ENCODE data around the gene GEMIN2.

Gene GEMIN2

GRCh38 chr14:39173198-39173597 lies 59.1 kb downstream of the GEMIN2 start:
- H3K4me3 ChIP-seq (replicated peaks in 1 of 2; ENCODE audit: low read depth in 2 of 2, low read length in 2 of 2), result no peak overlapping the region
- no peak for DNase-seq (ENCODE audit: low read depth in 2 of 2)
- TF ChIP-seq CTCF (IDR thresholded peaks at IDR 0.05; ENCODE audit: low read depth, low read length), result no peak

- peak; percentile 100 for DNase-seq (ENCODE audit: low read depth in 2 of 2)
- peak within 1 kb of the TSS; percentile 95 to 97 for H3K4me3 ChIP-seq (replicated peaks in 1 of 2; ENCODE audit: low read depth in 2 of 2, low read length in 2 of 2)
- no peak for TF ChIP-seq CTCF (IDR thresholded peaks at IDR 0.05; ENCODE audit: low read depth, low read length)
Measured at GRCh38 chr14:39174560-39175444, 60.7 kb downstream of the GEMIN2 start, which contains the start of gene PNN. TSS of gene PNN (plus strand) at chr14:39175254. CDS start at chr14:39175280, 26 bp downstream.

- H3K4me3 ChIP-seq (replicated peaks in 1 of 2; ENCODE audit: low read depth in 2 of 2, low read length in 2 of 2), result peak overlapping the region; percentile 95 to 97
- no peak for TF ChIP-seq CTCF (IDR thresholded peaks at IDR 0.05; ENCODE audit: low read depth, low read length)
- DNase-seq (ENCODE audit: low read depth in 2 of 2), result peak; percentile 36 to 38
Measured at GRCh38 chr14:39175445-39176262, 61.5 kb downstream of the GEMIN2 start.

- no peak for TF ChIP-seq CTCF (IDR thresholded peaks at IDR 0.05; ENCODE audit: low read depth, low read length)
- H3K4me3 ChIP-seq (replicated peaks in 1 of 2; ENCODE audit: low read depth in 2 of 2, low read length in 2 of 2), result peak overlapping the region; percentile 95 to 97
- no peak for DNase-seq (ENCODE audit: low read depth in 2 of 2)
Measured at GRCh38 chr14:39176263-39177167, 62.4 kb downstream of the GEMIN2 start.

GRCh38 chr14:39177168-39177545 lies 63.0 kb downstream of the GEMIN2 start:
- no peak for TF ChIP-seq CTCF (IDR thresholded peaks at IDR 0.05; ENCODE audit: low read depth, low read length)
- no peak overlapping the region for H3K4me3 ChIP-seq (replicated peaks in 1 of 2; ENCODE audit: low read depth in 2 of 2, low read length in 2 of 2)
- no peak for DNase-seq (ENCODE audit: low read depth in 2 of 2)

- no peak for TF ChIP-seq CTCF (IDR thresholded peaks at IDR 0.05; ENCODE audit: low read depth, low read length)
- no peak for DNase-seq (ENCODE audit: low read depth in 2 of 2)
- no peak overlapping the region for H3K4me3 ChIP-seq (replicated peaks in 1 of 2; ENCODE audit: low read depth in 2 of 2, low read length in 2 of 2)
Measured at GRCh38 chr14:39179042-39179441, 64.9 kb downstream of the GEMIN2 start.
